ENCODE results near the gene ANKFN1.
"Not testable (repeated sequence)": the region's sequence is repeated elsewhere in the genome, so short reads cannot be mapped to it uniquely, and the experiment has no call there.

Gene ANKFN1

DNA sequence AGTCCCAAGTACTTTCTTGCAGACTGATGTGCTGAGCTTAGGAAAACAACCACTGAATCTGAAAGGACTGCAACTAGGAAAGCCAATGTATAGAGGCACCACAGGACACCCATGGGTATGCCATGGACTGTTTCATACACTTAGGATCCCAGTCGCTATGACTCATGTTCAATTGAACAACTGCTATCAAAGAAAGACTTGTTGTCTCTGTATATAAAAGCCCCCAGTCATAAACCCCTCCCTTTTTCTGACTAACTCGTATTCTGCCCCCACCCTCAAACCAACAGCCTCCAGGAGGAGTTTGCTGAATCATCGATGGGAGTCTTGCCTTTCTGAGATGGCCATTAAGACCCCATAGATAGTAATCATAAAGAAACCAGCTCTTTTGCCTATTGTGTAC, 205.4 kb downstream of the ANKFN1 start:
- DNase-seq: no peak

DNA sequence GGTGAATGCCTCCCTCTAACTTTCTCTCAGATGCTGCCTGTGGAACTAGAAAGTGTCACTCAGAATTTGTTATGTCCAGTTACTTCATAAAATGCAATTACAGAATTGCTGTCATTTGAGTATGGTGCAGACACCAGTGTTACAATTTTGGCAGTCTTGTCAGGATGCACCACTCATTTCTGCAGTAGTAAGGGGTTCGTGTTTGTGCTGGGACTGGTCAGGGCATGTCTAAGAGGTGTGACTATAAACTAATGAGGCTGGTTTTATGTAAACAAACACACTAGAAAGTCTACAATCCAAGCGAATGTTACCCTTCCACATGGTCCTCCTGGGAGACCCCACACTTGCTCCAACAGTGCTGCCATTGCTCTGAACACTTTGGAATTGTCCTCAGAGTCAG, 206.2 kb downstream of the ANKFN1 start:
- DNase-seq: no peak

DNA sequence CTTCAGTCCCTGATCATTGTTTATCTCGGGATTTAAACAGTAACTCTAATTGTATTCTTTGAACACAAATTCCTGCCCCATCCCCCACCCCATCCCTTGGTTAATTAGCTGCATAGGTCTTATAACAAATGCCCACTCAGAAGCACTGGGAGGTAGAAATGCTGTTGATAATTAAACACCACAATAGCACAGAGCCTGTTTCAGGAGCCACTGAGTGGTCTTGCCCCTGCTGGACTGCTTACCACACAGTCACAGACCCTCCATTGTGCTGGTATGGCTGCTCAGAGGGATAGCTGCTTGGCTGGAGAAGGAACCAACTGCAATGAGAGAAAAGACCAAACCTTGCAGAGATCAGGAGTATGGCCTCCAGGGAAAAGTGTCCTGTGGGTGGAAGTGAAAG, 214.1 kb downstream of the ANKFN1 start:
- DNase-seq: no peak

- DNase-seq: no peak
These were observed 220.9 kb downstream of the ANKFN1 start for GRCh38 chr17:56373981-56374833.

DNA sequence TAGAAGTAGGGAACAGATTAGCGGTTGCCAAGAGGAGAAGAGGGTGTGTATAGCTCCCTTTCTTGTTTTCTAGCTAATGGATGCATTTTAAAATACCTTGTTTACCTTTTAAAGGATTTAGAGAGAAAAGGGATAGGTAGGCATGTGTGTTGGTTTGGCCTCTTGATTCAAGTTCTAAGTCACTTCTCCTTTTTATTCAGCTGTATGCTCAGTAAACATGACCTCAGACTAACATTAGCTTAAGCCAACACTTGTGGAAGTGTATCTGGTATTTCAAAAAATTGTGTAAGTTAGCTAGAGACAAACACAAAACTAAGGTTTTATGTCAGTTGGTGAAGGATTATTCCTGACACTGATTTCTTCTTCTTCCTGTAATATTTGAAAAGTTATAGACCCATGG, 236.1 kb downstream of the ANKFN1 start:
- no peak for DNase-seq

GRCh38 chr17:56392321-56392720, 239.0 kb downstream of the ANKFN1 start:
- no peak for DNase-seq

DNA sequence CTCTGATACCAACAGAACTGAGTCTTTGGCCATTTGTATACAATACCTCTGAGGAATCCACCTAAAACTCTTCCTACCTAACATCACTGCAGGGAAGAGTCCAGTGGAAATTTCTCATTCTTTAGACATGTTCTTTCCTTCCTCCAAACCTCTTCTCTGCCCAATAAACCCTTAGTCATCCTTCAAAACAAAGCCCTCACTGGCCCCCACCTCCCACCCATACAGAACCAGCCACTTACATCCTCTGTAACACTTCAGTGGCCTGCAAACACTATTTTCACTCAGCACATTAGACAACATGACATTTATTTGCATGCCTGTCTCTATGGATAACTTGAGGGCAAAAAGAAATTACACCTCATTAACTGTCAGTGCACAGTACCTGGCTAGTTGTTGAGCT, 239.9 kb downstream of the ANKFN1 start:
- no peak for DNase-seq

DNA sequence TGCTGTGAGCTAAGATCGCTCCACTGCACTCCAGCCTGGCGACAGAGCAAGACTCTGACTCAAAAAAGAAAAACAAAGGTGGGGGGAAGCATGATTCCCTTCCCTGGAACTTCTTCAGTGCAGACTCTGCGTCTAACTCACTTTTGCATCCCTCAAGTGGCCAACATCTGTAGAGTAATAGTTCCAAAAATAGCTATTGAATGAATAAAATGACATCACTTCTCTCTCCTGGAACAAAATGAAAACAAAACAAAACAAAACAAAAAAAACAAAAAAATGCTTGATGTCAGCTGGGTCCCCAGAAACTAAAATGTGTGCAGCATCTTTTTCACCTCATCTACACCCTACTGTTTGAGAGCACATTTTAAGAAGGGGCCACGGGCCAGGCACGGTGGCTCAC, 242.5 kb downstream of the ANKFN1 start:
- no peak for DNase-seq

DNA sequence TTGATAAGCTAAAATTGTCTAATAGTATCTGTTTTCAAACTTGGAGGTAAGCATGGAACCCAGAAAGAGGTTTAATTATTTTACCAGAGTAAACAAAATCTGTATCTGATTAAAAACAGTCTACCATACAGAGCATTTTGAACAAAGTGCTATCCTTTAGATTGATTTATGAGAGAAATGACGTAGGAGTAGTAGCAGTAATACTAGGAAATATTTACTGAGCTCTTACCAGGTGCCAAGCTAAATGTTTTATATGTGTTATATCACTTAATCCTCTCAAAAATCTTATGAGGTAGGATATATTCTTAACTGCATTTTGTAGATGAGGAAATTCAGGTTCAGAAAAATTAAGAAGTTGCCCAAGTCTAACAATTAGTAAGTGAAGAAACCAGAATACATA, 253.8 kb downstream of the ANKFN1 start:
- DNase-seq: no peak

DNA sequence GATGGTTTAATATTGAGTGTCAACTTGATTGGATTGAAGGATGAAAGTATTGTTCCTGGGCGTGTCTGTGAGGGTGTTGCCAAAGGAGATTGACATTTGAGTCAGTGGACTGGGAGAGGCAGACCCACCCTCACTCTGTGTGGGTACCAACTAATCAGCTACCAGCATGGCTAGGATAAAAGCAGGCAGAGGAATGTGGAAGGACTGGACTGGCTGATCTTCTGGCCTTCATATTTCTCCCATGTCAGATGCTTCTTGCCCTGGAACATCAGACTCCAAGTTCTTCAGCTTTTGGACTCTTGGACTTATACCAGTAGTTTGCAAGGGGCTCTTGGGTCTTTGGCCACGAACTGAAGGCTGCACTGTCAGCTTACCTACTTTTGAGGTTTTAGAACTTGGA, 259.1 kb downstream of the ANKFN1 start:
- DNase-seq: not testable (repeated sequence)

GRCh38 chr17:56416682-56417351, 263.5 kb downstream of the ANKFN1 start:
- DNase-seq: no peak

DNA sequence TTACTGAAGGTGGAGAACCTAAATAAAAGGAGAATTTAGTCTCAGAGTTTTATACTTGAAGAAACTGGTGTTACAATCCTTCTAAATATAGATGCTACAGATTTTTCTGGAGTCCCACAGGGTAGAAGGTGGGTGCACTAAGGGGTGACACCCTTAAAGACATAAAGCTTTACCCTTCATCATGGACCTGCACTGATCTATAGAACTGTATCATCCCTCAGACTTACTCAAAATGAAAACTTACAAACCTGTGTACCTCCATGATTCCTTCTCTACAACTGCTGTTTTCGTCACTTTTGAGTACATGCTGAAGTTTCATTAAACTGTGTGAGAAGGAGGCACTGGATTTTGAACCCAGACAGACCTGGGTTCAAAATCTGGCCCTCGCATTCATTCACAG, 270.7 kb downstream of the ANKFN1 start:
- no peak for DNase-seq

DNA sequence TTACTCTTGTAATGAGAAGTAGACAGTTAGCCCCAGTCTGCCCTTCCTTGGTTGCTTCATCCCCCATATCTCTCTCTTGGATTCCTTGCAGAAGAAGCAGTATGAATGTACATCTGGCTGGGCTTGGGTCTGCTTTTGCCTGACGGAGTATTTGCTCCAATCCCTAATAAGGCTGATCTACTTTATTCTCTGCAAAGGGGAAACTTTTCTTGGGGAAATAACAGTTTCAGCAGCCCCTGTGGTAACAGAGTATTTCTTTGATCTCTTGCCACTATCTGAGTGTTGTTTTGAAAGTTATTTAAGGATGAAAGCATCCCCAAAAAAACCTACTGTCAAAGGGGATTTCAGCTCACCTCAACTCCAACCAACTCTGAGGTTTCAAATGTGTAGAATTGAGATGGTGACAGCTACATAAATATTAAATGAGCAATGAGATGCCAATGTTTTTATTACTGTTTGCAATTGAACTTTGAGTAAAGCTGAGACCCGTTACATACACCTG, 271.3 kb downstream of the ANKFN1 start:
- DNase-seq: no peak

DNA sequence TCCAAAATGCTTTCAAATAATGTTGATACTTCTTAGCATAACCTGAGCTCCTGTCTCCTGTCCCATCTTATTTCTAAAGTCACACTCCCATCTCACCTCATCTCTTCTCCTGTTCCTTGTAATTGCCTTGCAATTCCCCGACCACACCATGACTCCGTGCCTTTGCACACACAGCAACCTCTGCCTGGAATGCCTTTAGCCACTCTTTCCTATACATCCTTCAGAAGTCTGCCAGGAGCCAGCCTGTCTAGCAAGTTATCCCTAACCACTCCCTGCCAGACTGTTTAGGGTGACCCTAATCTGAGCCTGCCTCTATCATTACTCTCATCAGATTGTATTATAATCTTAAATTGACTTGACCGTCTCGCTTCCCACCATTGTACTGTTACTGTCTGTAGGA, 272.2 kb downstream of the ANKFN1 start:
- no peak for DNase-seq

GRCh38 chr17:56426901-56427300, 273.6 kb downstream of the ANKFN1 start:
- DNase-seq: no peak

GRCh38 chr17:56431736-56432135, 278.5 kb downstream of the ANKFN1 start:
- DNase-seq: no peak

DNA sequence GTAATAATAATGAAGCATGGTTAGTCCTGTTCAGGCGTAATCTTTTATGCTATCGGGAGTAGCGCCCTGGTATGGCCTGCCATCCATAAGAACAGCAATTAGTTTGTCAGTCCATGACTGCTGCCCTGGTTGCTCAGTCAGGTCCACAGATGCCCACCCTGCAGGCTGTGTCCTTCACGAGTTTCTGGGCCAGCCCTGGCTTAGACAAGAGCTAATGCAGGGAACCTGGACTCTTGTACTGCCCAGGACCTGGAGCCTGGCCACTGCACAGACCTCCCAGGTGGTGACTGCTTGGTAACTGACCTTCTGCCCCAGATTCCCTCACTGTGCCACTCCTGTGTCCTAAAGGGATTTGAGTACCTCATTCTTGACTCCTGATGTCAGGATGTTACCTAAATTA, 279.2 kb downstream of the ANKFN1 start:
- no peak for DNase-seq

GRCh38 chr17:56434610-56435009, 281.3 kb downstream of the ANKFN1 start:
- DNase-seq: no peak

DNA sequence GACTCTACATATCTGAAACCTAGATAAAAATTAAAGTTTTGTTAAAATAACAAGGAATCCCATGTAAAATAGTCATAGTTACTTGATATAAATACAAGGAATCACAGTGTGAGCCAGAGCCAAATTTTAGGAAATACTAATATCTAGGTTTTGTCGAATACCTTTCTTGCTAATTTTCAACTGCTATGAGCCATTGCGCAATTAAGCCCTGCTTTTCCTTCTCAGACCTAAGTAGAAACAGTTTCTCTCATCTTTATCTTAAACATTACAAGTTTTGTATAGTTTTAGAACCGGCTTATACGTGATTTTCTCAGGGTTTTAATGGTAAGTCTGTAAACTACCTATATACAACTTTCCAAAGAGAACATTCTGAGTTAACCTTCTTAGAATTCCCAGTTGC, 282.9 kb downstream of the ANKFN1 start:
- no peak for DNase-seq

- DNase-seq: no peak
These were observed 287.1 kb downstream of the ANKFN1 start for GRCh38 chr17:56440419-56440818.

DNA sequence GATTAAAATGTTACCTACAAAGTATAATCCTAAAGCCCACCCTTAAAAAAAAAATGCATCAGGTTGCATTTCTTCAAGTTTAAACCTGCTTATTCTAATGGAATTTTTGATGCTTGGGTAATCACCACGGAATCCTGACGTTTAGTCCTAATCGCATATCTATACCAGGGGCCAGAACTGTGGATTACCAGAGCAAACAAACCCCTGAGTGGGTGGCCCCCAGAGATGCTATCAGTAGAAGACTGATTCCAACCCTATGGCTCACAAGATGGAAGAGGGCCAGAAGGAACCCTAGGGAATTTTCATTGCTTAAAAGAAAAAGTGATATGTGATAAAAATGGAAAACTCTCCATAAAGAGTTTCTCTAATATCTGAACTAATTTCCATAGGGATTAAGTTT, 288.0 kb downstream of the ANKFN1 start:
- DNase-seq: no peak

DNA sequence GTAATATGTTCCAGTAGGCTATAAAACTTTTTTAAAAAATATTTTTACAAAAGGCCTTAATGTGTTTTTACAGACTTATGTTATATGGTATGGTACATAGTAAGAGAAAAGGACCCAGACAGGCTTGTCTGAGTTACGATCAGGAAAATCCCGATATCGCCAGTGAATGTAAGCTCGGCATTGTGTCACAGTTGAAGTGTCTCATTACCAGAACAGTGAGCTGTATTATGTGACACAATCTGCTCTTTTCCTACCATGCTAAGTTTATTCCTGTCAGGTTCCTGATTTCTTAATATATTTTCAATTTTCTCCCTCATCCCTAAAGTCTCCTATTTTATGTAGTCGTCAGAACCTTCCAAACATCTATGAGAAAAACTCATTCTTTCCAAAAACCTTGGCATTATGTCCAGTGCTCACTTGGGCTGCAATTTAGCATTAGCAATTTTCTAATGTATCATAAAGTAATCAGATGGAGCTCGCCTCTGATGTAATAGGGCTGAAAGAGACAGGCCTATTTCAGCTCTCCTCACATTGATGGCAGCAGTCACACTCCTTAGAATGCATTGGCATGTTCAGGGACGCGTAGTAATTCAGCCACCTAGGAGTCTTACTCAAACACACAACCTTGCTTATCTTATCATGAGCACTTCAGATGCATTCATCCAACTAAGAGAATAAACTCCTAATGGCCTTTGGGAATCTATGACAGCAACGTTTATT, 292.6 kb downstream of the ANKFN1 start:
- DNase-seq: no peak

DNA sequence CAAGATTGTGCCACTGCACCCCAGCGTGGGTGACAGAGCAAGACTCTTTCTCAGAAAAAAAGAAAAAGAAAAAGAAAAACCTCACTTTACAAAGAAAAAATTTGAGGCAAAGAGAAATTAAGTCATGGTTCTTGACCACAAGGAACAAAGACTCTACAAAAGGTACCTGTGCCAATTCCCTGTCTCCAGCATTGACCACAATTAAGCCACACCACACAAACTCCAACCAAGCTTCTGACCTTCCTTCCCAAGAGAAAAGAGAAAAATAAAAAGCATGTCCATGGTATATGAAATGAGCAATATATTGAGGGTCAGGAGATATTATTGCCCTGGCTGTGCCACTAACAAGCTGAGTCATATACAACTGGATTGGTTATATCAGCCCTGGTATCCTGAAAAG, 293.9 kb downstream of the ANKFN1 start:
- no peak for DNase-seq

DNA sequence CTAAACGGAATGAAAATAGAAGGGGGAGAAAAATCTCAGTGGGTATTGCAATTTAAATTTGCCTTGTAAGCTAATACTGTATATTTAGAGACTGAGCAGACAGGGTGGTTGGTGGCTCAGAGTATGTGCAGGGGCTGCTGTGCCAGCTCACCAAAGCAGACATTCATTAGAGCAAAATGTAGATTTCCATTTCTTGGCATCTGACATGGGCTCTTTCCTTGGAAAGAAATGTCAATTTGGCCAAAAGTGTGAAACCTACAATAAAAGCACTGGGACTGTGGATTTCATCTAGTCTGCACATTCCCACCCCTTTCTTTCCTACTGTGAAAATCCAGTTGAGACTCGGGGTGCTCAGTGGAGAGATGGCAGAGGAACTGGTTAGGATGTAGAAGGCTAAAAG, 295.1 kb downstream of the ANKFN1 start:
- DNase-seq: no peak
